GM18873 (cell line): ENCODE results near the gene HTRA2.

ENCODE experiments used
- ATAC-seq: cut with Tn5 transposase; IDR thresholded peaks from one replicate; pipeline ENCODE4 v1.9.1; 2021; ENCODE audit warnings: mild to moderate bottlenecking, moderate library complexity, moderate number of reproducible peaks; ENCODE audit not compliant: unreplicated experiment, low FRiP score

Gene HTRA2

GRCh38 chr2:74514368-74515270 is 15.1 kb upstream of the HTRA2 start, which contains the start of gene TLX2:
Gene TLX2, plus strand, starts transcription at chr2:74514450. Its CDS starts 357 bp downstream, at chr2:74514807.
- no peak for ATAC-seq

GRCh38 chr2:74515271-74515980 is 14.3 kb upstream of the HTRA2 start:
- no peak for ATAC-seq

- ATAC-seq, result no peak
Measured at GRCh38 chr2:74515981-74516633, 13.6 kb upstream of the HTRA2 start.

GRCh38 chr2:74516650-74517049 is 13.1 kb upstream of the HTRA2 start:
- ATAC-seq, result no peak

GRCh38 chr2:74522516-74522915 is 7.2 kb upstream of the HTRA2 start:
- ATAC-seq, result no peak

GRCh38 chr2:74524005-74524404 is 5.7 kb upstream of the HTRA2 start:
- no peak for ATAC-seq

GRCh38 chr2:74524955-74525716 is 4.6 kb upstream of the HTRA2 start:
- no peak for ATAC-seq

- no peak for ATAC-seq
Measured at GRCh38 chr2:74525717-74526648, 3.8 kb upstream of the HTRA2 start, which contains the start of gene DQX1. Gene DQX1, minus strand, starts transcription at chr2:74526231. Its CDS starts 502 bp downstream, at chr2:74525729.

GRCh38 chr2:74526649-74527230 is 3.0 kb upstream of the HTRA2 start:
- ATAC-seq, result no peak

GRCh38 chr2:74527741-74528140 is 2.0 kb upstream of the HTRA2 start:
- ATAC-seq, result no peak

GRCh38 chr2:74528600-74529356 is 955 bp upstream of the HTRA2 start:
- peak; percentile 7 for ATAC-seq

GRCh38 chr2:74530239-74531187 is 780 bp downstream of the HTRA2 start:
- ATAC-seq, result peak; percentile 25

GRCh38 chr2:74531666-74532065 is 1.9 kb downstream of the HTRA2 start:
- no peak for ATAC-seq

- no peak for ATAC-seq
Measured at GRCh38 chr2:74532222-74532621, 2.5 kb downstream of the HTRA2 start.

- no peak for ATAC-seq
Measured at GRCh38 chr2:74533464-74533863, 3.7 kb downstream of the HTRA2 start.

GRCh38 chr2:74534411-74534810 is 4.7 kb downstream of the HTRA2 start:
- no peak for ATAC-seq

GRCh38 chr2:74535440-74535965 is 5.8 kb downstream of the HTRA2 start:
- ATAC-seq, result no peak
